Tibial nerve (tissue), 4 donors: ENCODE results near the gene ROR1.

Experiments used
- CTCF ChIP-seq, 5 experiments: fragments of 200-600 bp in 3 of 5; fragments of 450-650 bp in 2 of 5; sonication (generic) in 3 of 5; IDR thresholded peaks; one replicate each; pipeline ENCODE4 v1.5.1; 2016 to 2019; ENCODE audit warnings: antibody characterized with exemption in 5 of 5, mild to moderate bottlenecking in 3 of 5, moderate library complexity in 2 of 5
- EP300 ChIP-seq, 2 donors: sonication (generic); formaldehyde crosslinking; IDR thresholded peaks; one replicate each; pipeline ENCODE4 v1.6.1; 2017; ENCODE audit warnings: antibody characterized with exemption in 2 of 2, mild to moderate bottlenecking in 1 of 2

DNA sequence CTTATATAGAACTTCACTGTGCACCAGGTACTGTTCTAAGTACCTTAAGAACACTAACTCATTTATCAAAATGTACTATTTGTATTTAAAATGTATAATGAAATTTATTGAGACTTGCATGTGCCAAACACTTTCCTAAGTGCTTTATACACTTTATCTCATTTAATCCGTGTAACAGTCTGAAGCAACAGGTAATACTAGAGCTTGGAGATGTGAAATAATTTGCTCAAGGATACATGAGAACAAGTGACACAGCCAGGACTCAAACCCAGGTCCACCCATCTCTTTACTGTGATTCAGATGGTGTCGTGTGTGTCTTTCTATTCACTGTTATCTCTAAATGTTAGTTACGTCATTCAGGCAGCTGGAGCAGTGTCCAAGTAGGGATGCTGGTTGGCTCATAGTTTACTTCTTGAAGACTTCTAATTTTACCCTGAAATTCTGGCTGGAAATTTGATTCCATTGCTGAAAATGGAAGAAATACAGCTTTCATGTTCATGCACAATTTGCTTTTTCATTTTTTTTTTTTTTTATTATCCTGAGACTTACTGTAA lies 259.9 kb downstream of the ROR1 start:
- TF ChIP-seq EP300 (IDR thresholded peaks at IDR 0.05) (no peak), CTCF (IDR thresholded peaks at IDR 0.05) (no peak)
